HG03064 (cell line): ENCODE data around the gene NEMP2.
A peak's percentile ranks its signal among the peaks of the same experiment; 100 is the strongest.

Experiments used
- ATAC-seq: cut with Tn5 transposase; IDR thresholded peaks from one replicate; pipeline ENCODE4 v1.9.1; 2021; ENCODE audit warnings: low read depth; ENCODE audit not compliant: unreplicated experiment

The NEMP2 gene

DNA sequence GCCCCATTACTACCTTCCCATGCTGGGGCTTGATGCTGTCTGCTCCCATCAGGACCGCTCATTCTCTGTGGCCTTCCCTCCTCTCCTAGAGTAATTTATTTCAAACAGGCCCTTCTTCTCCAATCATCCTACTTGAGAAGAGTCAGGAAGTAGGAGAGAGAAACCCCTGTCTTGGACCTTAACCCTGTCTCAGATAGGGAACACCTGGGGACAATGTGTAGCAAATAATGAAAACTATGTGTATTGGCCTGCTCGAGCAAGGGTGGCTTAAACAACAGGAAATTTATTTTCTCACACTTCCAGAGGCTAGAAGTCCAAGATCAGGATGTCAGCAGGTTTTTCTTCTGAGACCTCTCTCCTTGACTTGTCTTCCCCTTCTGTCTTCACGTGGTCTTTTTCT, 26.6 kb upstream of the NEMP2 start:
- no peak for ATAC-seq

DNA sequence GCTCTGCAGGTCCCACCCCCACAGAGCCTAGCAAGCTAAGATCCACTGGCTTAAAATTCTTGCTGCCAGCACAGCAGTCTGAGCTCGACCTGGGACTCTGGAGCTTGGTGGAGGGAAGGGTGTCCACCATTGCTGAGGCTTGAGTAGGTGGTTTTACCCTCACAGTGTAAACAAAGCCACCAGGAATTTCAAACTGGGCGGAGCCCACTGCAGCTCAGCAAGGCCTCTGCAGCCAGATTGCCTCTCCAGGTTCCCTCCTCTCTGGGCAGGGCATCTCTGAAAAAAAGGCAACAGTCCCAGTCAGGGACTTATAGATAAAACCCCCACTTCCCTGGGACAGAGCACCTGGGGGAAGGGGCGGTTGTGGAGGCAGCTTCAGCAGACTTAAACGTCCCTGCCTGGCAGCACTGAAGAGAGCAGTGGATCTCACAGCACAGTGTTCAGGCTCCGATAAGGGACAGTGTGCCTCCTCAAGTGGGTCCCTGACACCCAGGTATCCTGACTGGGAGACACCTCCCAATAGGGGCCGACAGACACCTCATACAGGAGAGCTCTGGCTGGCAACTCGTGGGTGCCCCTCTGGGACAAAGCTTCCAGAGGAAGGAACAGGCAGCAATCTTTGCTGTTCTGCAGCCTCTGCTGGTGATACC, 20.0 kb upstream of the NEMP2 start:
- ATAC-seq, result no peak

DNA sequence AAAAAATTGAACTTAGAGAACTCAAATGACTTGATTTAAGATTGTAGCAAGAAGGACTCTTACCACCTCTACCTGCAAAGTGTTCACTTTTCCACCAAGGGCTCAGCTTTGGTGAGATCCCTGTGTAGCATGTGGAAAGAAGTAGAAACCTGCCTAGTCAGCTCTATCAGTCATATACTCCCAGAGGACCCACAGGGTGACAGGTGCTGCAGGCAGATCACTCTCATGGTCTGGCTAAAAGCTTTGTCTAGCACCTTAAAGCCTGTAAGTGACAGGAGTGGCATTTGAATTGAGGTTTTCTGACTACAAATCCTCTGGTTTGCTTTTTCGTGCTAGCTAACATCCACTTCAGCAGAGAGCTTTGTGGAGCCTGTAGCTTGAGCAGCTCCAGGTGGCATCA, 18.7 kb upstream of the NEMP2 start:
- no peak for ATAC-seq

DNA sequence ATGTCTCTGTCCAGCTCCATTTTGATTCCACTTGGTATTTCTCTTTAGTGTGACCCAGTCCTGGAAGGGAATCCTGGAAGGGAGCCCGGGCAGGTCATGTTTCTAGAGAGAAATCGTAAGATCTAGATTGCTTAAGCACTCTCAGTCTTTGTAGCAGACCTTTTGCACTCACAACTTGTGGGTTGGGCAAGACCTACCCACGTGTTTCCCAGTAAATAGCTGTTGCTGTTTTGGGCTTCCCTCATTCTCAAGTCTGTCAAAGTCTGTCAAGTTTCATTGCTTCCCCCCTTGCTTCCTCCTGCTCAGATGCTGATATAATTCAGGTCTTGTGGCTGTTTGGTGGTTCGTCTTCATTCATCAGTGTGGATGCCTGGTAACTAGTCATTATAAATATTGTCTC, 17.4 kb upstream of the NEMP2 start:
- ATAC-seq, result no peak

DNA sequence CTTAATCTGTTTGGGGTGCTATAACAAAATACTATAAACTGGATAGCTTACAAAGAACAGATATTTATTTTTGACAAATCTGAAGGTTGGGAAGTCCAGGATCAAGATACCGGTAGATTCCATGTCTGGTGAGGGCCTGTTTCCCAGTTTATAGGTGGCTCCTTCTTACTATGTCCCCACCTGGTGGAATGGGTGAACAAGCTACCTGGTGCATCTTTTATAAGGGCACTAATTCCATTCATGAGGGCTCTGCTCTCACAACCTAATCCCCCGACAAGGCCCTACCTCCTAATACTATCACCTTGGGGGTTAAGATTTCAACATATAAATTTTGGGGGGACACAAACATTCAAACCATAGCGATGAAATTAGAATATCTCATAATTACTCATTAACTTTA, 15.6 kb upstream of the NEMP2 start:
- ATAC-seq, result no peak

DNA sequence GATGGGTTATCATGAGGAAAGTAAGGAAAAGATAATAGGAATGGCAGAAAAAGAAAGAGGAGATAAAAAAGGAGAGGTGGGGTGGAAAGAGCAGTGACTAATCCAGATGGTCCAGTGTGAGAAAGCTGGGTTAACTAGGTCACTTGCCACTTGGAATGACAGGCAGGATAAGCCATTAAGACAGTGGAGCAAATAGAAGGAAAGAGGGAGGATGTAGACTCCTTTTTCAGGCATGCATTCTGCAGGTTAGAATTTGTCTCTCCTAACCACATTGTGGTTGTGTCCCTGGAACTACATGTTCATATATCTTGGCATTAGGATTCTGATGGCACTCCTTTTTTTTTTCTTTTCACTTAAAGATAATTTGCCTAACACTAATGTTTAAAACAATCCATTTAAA, 13.4 kb upstream of the NEMP2 start:
- ATAC-seq, result no peak

DNA sequence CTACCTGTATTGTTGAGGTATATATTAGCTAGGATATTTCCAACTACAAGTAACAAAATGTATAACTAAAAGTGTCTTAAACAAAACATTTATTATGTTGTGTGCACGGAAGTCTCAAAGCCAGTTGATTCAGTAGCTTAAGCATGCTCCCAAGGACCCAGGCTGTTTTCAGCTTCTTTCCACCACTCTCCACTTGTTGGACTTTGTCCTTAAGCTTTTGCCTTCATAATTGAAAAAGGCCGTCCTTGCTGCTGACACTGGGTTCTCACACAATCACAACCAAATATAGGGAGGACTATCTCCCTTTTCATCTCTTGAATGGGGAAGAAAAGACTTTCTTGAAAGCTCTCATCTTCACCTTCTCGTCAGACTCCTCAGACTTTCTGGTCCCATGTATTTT, 12.2 kb upstream of the NEMP2 start:
- ATAC-seq, result no peak

DNA sequence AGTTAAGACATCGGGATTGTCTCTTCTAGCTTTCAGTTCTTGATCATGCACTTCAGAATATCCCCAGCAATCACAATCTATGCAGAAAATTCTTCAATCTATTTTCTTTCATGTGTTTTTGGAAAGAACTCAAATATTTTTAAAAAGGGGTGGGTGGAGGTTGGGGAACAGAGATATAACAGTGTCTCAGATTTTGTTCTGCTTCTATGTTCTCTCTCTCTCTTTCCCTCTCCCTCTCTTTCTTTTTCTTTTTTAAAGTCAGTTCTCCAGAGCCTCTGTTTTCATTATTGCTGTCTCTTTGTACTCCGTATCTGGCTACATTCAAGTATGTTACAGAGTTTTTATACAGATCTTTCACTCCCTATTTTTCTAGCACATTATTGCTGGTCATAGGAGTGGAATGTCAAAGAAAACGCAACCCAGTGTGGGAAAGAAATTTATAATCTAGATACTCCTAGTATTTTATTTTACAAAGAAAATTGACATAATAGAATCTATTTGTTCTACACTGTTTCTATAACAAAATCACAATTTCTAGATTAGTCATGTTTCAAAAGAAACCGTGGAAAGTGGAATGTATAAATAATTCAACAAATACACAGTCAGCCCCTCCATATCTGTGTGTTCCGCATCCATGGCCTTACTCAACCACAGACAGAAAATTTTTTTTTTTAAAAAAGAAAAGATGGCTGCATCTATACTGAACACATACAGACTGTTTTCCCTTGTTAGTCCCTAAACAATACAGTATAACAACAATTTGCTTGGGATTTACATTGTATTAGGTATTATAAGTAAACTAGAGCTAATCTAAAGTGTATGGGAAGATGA, 11.2 kb upstream of the NEMP2 start:
- ATAC-seq, result no peak

DNA sequence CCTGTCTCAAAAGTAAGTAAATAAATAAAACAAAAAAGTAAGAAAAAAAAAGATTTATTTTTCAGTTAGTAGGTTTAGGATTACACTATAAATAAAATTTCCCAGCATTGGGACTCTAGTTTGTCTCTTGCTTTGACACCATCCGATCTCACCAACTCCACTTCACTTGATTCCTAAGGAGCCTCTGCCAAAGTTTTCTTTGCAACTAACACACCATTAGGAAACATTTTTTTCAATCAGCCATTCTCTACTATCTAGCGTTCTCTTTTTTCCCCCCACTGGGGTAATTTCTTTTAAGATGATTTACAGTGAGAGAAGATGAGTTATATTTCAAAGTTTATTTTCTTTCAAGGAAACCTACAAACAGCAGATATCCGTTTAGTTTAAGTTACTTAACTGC, 10.6 kb upstream of the NEMP2 start:
- no peak for ATAC-seq

DNA sequence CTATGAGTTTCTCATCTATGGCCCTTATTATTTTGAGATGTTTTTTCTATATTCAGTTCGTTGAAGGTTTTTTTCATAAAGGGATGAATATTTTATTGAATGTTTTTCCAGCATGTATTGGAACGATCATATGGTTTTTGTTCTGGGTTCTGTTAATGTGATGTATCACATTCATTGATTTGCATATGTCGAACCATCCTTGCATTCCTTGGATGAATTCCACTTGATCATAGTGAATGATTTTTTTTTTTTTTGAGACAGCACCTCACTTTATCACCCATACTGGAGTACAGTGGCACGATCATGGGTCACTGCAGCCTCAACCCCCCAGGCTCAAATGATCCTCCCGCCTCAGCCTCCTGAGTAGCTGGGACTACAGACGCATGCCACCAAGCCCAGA, 5.5 kb upstream of the NEMP2 start:
- ATAC-seq, result no peak

DNA sequence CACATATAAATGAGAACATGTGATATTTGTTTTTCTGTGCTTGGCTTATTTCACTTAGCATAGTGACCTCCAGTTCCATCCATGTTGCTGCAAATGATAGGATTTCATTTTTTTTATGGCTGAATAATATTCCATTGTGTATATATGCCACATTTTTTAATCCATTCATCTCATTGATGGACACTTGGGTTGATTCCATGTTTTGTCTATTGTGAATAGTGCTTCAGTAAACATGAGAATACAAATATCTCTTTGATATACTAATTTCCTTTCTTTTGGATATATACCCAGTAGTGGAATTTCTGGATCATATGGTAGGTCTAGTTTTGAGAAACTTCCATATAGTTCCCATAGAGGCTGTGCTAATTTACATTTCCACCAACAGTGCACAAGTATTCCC, 3.7 kb upstream of the NEMP2 start:
- ATAC-seq, result no peak

DNA sequence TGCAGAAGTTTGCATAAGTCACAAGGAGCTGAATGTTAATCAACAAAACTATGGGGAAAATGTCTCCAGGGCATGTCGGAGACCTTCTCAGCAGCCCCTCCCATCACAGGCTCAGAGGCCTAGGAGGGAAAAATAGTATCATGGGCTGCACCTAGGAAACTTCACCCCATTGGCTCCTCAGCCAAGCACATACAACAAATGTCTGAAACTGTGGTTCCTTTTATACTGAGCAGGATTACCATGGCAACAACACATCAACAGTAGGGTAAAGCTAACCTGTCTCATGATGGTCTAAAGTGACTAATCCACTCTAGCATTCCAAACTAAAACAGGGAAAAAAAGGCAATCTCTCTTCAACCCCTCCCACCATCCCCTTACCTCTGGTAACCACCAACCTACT, 3.2 kb upstream of the NEMP2 start:
- ATAC-seq, result no peak

DNA sequence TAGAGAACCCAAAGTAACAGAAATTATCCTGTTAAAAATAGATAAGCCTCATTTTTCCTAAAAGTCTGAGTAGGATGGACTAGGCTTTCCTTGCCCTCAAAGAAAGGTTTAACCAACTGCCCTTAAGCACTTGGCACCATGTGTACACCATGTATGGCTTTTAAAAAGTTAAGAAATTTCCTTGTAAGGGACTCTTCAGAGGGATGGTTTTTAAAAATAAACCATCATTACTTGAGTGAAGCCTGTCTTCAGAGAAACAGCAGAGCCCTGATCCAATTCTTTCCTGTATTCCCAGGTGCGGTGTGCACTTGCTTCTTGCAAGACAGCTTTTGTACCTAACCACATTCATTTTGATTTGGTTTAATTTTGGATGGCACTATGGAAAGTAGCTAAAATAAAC, 1.1 kb upstream of the NEMP2 start:
- ATAC-seq, result no peak

DNA sequence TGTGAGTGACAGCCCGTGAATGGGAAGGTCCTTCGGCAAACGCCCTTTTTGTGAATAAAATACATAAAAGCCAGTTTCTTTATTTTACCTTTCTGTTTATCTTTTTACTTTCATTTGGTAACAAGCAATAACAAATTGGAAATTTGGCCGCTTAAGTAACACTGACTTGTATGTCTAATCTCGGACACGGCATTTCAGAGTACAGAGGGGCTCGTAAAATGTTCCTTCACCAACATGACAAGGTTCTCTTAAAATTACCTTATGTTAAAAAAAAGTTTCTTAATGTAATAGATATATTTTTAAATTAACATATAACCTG, 558 bp upstream of the NEMP2 start:
- no peak for ATAC-seq

DNA sequence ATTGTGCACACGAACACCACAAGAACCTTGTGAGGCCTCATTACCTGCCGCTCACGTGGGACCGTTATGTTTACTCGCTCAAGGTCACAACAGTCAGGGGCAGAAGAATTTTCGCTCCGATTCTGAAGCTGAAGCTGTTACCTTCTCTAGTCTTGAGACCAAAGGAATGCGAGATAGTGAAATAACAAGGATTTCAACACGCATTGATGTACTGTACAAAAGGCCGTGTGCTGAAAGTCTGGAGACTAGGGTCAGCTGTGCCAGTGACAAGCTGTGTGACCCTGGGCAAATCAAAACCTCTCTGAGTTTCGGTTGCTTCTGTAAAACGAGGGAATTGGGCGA, 583 bp downstream of the NEMP2 start:
- peak; percentile 15 for ATAC-seq

DNA sequence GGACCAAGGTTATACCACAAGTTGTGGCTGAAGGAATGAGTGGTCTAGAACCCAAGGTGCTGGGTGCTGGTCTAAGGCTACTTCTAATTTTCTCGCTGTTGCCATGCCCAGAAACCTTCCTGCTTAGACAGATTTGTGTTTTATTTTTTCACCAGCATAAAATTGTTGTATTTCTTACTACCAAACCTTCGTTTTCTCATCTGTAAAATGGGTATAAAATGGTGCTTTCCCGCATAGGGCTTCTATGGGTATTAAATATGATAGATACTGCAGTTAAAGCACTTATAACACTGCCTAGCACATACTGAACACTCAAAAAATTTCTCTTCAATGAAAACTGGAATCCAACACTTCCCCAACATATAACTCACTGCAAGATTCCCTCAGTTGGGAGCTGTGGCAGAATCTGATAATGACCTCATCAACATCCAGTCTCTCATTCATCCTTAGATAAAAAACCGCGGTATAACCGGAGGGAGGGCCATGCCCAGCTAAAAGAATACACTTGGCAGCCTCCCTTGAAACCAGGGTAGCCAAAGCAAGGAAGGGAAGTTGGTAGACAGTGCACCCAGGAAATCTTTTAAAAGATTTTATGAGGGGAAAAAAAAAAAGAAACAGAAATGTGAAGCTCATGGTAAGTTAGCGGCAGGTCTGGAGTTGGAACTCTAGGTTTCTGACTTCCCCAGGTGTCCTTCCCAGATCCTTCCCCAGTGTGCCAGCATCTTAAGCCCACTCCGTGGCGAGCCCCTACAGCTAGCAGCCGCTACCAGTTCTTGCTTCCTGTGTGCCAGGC, 1.2 kb downstream of the NEMP2 start:
- no peak for ATAC-seq

DNA sequence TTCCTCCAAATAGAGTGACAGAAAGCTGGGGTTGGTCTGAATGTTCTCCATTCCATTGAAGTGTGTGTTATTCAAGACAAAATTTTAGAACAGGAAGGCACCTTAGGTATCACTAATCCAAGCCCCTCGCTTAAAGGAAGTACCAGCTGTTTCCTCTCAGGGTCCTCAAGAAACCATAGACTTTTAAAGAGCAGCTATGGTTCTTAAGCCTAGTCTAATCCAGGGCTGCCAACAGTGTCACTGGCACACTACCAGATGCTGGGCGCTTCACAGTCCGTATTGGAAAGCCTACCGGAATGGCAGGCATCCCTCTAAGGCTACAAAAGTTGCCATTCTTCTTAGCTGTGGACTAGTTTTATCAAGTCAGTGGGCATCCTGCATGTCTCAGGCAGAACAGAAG, 1.9 kb downstream of the NEMP2 start:
- no peak for ATAC-seq

DNA sequence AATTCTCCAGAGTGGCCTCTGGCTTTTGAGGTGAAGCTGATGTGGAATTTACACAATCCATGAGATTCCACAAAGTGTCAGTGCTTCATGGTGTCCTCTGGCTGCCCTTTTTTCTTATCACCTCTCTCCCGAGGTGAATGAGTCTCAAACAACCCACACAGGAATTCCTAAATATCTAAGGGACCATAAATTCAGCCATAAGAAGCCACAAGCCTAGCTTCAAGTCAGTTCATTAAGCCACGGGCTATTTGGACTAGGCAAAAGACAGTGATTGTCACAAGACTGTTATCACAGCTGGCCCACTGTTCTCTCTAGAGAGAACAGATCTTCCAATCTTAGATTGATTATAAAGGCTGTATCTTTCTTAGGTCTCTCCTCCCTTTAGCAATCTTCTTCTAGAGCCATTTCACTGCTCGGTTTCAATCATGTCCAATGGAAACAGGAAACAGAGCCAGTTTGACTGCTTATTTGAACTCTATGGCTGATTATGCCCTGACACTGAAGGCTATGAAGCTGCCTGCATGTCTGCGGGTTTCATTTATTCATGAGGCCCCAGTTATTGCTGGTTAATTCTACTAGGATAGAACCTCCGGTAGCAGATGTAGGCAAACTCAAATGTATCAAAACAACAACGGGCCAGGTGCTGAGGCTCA, 4.1 kb downstream of the NEMP2 start:
- no peak for ATAC-seq

DNA sequence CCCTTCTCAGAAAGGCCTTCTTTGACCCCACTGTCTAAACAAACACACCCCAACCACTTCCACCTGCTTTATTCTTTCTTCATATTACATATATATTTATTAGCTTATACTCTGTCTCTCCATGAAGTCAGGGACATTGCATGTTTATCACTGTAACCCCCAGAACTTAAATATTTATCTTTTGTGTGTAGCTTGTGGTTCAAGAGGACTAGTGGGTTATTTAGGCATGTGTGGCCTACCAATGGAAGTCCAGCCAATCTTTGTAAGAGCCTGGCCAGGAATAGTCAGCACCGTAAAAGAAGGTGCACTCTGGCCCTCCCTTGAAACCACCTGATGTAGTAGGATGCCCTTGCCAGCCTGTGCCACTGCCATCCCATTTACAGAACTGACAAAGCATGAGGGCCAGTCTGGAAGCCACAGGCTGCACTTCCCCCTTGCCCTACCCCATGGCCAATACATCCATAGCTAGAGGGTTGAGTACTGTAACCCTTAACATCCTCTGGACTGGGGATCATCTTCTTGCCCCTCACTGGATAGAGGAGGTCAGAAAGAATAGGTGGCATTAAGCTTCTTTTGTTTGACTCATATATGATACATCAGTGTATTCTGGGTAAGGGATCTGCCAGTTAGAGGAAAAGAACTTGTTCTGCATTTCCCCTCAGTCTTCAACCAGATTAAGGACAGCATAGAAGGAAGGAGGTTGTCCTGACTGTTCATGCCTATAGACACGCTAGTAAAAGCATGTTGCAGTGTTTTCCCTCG, 4.9 kb downstream of the NEMP2 start:
- ATAC-seq, result no peak

DNA sequence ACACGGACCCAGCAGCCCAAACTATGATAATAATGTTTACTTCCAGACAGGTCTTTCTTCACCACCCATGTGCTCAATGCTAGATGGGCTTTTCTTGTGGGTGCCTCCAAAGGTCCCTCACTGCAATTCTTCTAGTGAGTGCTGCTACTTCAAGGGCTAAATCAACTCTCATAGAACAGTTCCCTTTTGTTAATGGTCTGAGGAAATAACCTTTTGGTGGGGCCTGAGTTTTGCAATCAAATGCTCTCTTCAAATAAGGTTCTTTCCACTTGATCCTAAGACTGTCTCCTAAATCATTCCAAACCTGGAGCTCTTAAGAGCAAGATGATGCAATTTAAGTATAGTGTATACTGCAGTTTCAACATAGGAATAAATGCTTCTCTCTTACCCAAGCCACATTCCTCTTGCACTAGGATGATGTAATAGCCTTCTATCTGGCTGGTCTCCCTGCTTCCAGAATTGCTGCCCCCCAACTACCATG, 6.0 kb downstream of the NEMP2 start:
- ATAC-seq, result no peak

DNA sequence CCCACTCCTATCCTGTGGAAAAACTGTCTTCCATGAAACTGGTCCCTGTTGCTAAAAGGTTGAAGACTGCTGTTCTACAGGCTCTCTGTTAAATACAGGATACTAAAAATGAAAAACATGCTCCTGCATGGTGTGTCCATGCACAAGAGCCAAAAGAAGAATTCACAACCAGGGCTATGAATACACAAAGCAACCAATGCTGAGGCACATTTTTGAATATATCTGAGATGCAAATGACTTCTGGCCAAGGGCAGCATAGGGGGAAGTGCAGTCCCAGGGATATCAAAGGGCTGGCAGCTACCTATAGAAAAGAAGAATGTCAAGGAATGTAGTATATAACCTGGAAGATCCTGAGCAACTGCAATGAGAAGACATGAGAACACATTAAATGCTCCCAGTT, 6.6 kb downstream of the NEMP2 start:
- no peak for ATAC-seq
